Measurements from ENCODE around the gene KCNK7.

- TF ChIP-seq CTCF (IDR thresholded peaks at IDR 0.05; ENCODE audit: insufficient read depth, low read depth, low read length): no peak
- TF ChIP-seq EZH2 (IDR thresholded peaks at IDR 0.05; ENCODE audit: insufficient read depth, low read length): no peak
Observed at GRCh38 chr11:65563601-65564000, 32.0 kb downstream of the KCNK7 start.

Measured in astrocyte (in vitro differentiated cells and primary cell).